ENCODE data around the gene BUB1B. TPM values are rescaled to one million over a fixed set of nuclear protein-coding genes. Genes with fewer than 3 reads are reported as not detected.
"Not testable (repeated sequence)": the region's sequence is repeated elsewhere in the genome, so short reads cannot be mapped to it uniquely, and the experiment has no call there.

The BUB1B gene, protein sequence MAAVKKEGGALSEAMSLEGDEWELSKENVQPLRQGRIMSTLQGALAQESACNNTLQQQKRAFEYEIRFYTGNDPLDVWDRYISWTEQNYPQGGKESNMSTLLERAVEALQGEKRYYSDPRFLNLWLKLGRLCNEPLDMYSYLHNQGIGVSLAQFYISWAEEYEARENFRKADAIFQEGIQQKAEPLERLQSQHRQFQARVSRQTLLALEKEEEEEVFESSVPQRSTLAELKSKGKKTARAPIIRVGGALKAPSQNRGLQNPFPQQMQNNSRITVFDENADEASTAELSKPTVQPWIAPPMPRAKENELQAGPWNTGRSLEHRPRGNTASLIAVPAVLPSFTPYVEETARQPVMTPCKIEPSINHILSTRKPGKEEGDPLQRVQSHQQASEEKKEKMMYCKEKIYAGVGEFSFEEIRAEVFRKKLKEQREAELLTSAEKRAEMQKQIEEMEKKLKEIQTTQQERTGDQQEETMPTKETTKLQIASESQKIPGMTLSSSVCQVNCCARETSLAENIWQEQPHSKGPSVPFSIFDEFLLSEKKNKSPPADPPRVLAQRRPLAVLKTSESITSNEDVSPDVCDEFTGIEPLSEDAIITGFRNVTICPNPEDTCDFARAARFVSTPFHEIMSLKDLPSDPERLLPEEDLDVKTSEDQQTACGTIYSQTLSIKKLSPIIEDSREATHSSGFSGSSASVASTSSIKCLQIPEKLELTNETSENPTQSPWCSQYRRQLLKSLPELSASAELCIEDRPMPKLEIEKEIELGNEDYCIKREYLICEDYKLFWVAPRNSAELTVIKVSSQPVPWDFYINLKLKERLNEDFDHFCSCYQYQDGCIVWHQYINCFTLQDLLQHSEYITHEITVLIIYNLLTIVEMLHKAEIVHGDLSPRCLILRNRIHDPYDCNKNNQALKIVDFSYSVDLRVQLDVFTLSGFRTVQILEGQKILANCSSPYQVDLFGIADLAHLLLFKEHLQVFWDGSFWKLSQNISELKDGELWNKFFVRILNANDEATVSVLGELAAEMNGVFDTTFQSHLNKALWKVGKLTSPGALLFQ
- total RNA-seq, result 1.8 TPM
- long read RNA-seq, partial matches to known transcripts, result 0 of 2 reads
- long read RNA-seq, other reads (novel, unspliced or antisense), result 0 of 2 reads

GRCh38 chr15:40160689-40161688, at the start of gene BUB1B:
Gene BUB1B, plus strand, starts transcription at chr15:40161069. Its CDS starts 152 bp downstream, at chr15:40161221.
- Histone ChIP-seq H3K4me3 (peak within 1 kb of the TSS; percentile 58), H3K27ac (no peak within 1 kb of the TSS), H3K9me3 (no peaks in the 10 kb centered on the region), H3K36me3 (no peaks in the 10 kb centered on the region), H3K4me1 (peaks cover 9% of the 10 kb centered on the region), H3K27me3 (no peaks in the 10 kb centered on the region)
- TF ChIP-seq CTCF (IDR thresholded peaks at IDR 0.05), result no peak
- DNase-seq (peak; percentile 93), ATAC-seq (peak; percentile 99)
- intact Hi-C loops (cut with DNase I), result no loop called here

- Histone ChIP-seq H3K36me3 (no peaks in the 10 kb centered on the region), H3K27ac (no peak overlapping the region), H3K27me3 (no peaks in the 10 kb centered on the region), H3K4me3 (no peak overlapping the region), H3K9me3 (no peaks in the 10 kb centered on the region), H3K4me1 (peaks cover 9% of the 10 kb centered on the region)
- intact Hi-C loops (cut with DNase I), result loop anchor here (10.0 kb wide), 1 partner anchor 67 kb away; no protein-coding TSS in a partner anchor
- ATAC-seq (no peak), DNase-seq (no peak)
- TF ChIP-seq CTCF (IDR thresholded peaks at IDR 0.05), result no peak
Observed at GRCh38 chr15:40111888-40112287, 49.0 kb upstream of the BUB1B start.

DNA sequence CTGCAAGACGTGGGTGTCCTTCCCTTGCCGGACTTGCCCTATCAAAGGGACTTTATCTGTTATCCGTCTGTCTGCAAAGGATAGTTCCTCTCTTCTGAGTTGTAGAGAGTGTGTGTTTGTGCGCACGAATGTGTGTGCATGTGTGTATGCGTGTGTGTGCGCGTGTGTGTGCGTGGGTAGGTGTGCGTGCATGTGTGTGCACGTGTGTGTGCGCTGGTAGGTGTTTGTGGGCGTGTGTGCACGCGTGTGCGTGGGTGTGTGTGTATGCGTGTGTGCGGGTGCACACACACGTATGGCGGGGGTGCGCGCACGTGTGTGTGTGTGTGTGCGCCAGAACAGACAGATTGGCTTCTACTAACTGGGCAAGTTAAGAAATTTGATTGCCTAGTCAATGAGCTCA, 48.1 kb upstream of the BUB1B start:
- Histone ChIP-seq H3K4me3 (no peak overlapping the region), H3K4me1 (peaks cover 2% of the 10 kb centered on the region), H3K36me3 (no peaks in the 10 kb centered on the region), H3K27ac (no peak overlapping the region), H3K27me3 (no peaks in the 10 kb centered on the region), H3K9me3 (no peaks in the 10 kb centered on the region)
- no peak for DNase-seq
- no peak for ATAC-seq
- intact Hi-C loops (cut with DNase I), result loop anchor here (10.0 kb wide), 1 partner anchor 68 kb away; no protein-coding TSS in a partner anchor
- TF ChIP-seq CTCF (IDR thresholded peaks at IDR 0.05), result no peak

GRCh38 chr15:40114218-40114617, 46.7 kb upstream of the BUB1B start:
- Histone ChIP-seq H3K36me3 (no peaks in the 10 kb centered on the region), H3K27ac (no peak overlapping the region), H3K9me3 (no peaks in the 10 kb centered on the region), H3K4me3 (no peak overlapping the region), H3K4me1 (no peaks in the 10 kb centered on the region), H3K27me3 (no peaks in the 10 kb centered on the region)
- intact Hi-C loops (cut with DNase I), result loop anchor here (10.0 kb wide), 1 partner anchor 69 kb away; no protein-coding TSS in a partner anchor
- no peak for ATAC-seq
- no peak for DNase-seq
- TF ChIP-seq CTCF (IDR thresholded peaks at IDR 0.05), result no peak

DNA sequence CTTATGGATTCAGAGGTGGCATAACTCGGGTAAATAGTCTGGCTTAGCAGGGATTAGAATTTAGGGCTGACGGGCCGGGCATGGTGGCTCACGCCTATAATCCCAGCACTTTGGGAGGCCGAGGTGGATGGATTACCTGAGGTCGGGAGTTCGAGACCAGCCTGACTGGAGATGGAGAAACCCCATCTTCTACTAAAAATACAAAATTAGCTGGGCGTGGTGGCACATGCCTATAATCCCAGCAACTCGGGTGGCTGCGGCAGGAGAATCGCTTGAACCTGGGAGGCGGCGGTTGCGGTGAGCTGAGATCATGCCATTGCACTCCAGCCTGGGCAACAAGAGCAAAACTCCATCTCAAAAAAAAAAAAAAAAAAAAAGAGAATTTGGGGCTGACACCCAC, 45.8 kb upstream of the BUB1B start:
- not testable (repeated sequence) for DNase-seq, H3K36me3 ChIP-seq, H3K4me3 ChIP-seq, H3K27ac ChIP-seq, ATAC-seq, H3K27me3 ChIP-seq, H3K9me3 ChIP-seq, H3K4me1 ChIP-seq
- intact Hi-C loops (cut with DNase I), result loop anchor here (10.0 kb wide), 1 partner anchor 70 kb away; no protein-coding TSS in a partner anchor
